ENCODE data around the gene CTSV.
"Not testable (repeated sequence)": the region's sequence is repeated elsewhere in the genome, so short reads cannot be mapped to it uniquely, and the experiment has no call there.

GRCh38 chr9:96984139-96984538 is 54.8 kb downstream of the CTSV start:
- TF ChIP-seq, protein P1, sequence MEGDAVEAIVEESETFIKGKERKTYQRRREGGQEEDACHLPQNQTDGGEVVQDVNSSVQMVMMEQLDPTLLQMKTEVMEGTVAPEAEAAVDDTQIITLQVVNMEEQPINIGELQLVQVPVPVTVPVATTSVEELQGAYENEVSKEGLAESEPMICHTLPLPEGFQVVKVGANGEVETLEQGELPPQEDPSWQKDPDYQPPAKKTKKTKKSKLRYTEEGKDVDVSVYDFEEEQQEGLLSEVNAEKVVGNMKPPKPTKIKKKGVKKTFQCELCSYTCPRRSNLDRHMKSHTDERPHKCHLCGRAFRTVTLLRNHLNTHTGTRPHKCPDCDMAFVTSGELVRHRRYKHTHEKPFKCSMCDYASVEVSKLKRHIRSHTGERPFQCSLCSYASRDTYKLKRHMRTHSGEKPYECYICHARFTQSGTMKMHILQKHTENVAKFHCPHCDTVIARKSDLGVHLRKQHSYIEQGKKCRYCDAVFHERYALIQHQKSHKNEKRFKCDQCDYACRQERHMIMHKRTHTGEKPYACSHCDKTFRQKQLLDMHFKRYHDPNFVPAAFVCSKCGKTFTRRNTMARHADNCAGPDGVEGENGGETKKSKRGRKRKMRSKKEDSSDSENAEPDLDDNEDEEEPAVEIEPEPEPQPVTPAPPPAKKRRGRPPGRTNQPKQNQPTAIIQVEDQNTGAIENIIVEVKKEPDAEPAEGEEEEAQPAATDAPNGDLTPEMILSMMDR (conservative IDR thresholded peaks at IDR 0.05; ENCODE audit: low read depth, low read length): not testable (repeated sequence)
- TF ChIP-seq EZH2phosphoT487 (IDR thresholded peaks at IDR 0.05; ENCODE audit: borderline replicate concordance, low read length): not testable (repeated sequence)

Data from PC-3 (cell line).